ENCODE data around the gene GOLM1.
"Not testable (repeated sequence)": the region's sequence is repeated elsewhere in the genome, so short reads cannot be mapped to it uniquely, and the experiment has no call there.

GOLM1 gene, protein sequence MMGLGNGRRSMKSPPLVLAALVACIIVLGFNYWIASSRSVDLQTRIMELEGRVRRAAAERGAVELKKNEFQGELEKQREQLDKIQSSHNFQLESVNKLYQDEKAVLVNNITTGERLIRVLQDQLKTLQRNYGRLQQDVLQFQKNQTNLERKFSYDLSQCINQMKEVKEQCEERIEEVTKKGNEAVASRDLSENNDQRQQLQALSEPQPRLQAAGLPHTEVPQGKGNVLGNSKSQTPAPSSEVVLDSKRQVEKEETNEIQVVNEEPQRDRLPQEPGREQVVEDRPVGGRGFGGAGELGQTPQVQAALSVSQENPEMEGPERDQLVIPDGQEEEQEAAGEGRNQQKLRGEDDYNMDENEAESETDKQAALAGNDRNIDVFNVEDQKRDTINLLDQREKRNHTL

DNA sequence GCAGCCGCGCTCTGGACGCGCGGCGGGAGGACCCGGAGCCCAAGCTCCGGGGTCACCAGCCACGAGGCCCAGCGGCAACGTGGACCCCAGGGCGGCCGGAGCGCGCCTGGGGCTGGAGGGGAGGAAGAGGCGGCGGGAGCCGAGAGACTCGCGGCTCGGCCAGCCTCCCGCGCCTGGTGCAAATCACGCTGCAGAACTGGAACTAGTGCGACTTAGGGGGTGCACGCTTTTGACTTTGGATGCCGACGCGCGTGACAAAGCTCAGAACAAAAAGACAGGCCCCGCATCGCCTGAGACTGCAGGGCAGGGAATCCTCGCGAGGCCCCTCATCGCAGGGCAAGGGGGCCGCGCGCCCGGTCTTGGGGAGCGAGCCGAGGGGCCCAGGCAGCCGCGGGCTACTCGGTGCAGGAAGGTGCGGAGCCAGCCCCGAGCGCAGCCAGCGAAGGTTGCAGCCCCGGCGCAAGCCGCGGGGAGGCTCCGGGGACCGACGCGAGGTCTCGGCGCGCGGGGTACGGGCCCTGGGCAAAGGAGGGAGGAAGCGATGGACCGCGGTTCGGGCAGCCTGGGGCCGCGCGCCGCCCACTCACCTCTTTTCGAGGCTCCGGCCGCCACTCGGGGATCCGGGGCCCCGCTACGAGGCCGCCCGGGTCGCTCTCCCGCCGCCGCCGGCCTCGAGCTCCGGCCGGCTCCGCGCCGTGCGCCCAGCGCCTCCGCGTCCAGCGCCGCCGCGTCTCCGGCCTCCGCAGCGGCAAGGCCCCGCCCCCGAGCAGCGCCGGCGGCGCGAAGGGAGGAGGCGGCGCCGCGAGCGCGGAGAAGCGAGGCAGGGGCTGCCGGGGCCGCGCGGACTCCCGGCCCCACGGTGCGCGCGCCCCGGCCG lies at the start of gene GOLM1:
TSS of gene GOLM1 (minus strand) at position 735 of the 877 bp plus-strand sequence. CDS start 20,238 bp downstream, outside the sequence.
- DNase-seq = peak; percentile 59

DNA sequence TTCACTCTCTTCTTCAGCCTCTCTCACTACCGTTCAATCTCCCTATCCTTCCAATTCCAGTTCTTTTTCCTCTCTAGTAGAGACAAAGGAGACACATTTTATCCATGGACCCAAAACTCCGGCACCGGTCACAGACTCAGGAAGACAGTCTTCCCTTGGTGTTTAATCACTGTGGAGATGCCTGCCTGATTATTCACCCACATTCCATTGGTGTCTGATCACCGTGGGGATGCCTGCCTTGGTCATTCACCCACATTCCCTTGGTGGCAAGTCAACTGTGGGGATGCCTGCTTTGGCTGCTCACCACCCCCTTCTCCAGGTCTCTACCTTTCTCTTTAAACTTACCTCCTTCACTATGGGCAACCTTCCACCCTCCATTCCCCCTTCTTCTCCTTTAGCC lies 47.3 kb upstream of the GOLM1 start:
- DNase-seq = not testable (repeated sequence)

DNA sequence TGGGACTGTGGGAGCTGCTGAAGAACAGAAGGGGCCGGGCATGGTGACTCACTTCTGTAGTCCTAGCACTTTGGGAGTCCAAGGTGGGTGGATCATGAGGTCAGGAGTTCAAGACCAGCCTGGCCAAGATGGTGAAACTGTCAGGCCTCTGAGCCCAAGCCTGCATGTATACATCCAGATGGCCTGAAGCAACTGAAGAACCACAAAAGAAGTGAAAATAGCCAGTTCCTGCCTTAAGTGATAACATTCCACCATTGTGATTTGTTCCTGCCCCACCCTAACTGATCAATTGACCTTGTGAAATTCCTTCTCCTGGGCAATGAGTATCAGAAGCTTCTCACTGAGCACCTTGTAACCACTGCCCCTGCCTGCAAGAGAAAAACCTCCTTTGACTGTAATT lies 46.6 kb upstream of the GOLM1 start:
- not testable (repeated sequence) for DNase-seq

DNA sequence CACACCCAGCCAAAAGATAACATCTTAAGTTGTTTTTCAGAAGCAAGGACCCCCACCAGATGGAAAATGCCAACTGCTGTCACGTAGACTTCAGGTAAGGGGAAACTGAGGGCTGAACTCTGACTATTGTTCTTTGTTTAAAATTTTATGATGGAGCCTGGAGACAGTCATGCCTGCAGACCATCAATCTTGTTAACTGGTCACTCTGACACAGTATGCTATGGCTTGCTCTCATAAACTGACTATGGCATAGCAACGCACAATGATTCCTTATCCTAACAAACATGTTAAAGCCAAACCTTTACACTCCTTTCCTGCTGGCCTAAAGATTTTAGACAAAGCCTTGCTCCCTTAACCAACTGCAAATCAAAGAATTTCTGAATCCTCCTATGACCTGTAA lies 43.6 kb upstream of the GOLM1 start:
- DNase-seq = no peak

DNA sequence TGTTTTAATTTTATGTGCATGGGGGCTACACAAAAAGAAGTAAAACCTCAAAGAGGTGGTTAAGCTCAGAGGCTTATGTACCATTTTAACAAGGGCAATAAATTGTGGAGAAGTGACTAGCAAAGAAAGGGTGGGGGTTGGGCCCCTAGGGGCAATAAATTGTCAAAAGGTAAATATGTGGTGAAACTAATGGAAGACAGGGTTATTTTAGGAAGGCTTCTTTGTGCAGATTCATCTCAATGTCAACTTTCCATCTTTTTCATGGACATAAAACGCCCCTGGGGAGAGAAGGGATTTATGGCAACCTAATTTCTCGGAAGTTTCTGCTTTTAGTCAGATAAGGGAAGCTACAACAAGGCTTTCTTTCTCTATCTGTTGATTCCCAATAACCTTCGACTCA lies 42.5 kb upstream of the GOLM1 start:
- DNase-seq = no peak

- no peak for DNase-seq
These were observed 36.0 kb upstream of the GOLM1 start for GRCh38 chr9:86135371-86135770.

GRCh38 chr9:86134361-86134760 lies 35.0 kb upstream of the GOLM1 start:
- DNase-seq = no peak

- no peak for DNase-seq
These were observed 29.0 kb upstream of the GOLM1 start for GRCh38 chr9:86128235-86128822.

- peak; percentile 38 for DNase-seq
These were observed 27.9 kb upstream of the GOLM1 start for GRCh38 chr9:86126998-86127972.

GRCh38 chr9:86122311-86122710 lies 23.0 kb upstream of the GOLM1 start:
- no peak for DNase-seq

- no peak for DNase-seq
These were observed 20.1 kb upstream of the GOLM1 start for GRCh38 chr9:86119457-86119856.

GRCh38 chr9:86116425-86116824 lies 17.1 kb upstream of the GOLM1 start:
- no peak for DNase-seq

DNA sequence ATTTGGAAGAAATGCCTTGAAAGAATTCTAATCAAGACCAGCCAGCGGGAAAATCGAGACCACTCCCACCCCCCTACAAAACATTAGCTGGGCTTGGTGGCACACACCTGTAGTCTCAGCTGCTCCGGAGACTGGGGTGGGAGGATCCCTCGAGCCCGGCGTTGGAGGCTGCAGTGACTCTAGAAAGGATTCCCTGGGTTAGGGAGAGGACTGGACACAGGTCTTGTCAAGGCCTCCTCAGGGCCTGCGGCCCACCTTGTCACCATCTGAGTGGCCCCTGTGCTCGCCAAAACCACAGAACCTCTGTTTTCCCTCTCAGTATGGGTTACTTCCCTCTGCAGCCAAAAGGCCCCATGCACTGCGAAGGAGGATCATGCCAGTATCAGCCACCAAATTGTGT lies 16.5 kb upstream of the GOLM1 start:
- no peak for DNase-seq

DNA sequence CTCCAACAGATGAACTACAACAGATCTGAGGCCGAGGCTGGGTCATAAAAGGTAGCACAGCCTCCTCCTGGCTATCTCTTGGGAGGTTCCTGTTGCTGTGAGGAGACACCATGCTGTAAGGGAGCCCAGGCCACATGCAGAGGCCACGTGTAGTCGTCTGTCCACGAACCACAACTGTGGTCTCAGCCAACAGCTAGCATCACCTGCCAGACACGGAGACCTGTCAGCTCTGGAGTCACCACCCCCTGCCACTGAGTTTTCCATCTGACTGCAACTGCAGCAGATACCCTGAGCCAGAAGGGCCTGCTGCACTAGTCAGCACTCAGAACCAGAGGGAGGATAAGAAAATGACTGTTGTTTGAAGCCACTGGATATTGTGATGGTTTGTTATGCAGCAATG lies 12.7 kb upstream of the GOLM1 start:
- DNase-seq = no peak

DNA sequence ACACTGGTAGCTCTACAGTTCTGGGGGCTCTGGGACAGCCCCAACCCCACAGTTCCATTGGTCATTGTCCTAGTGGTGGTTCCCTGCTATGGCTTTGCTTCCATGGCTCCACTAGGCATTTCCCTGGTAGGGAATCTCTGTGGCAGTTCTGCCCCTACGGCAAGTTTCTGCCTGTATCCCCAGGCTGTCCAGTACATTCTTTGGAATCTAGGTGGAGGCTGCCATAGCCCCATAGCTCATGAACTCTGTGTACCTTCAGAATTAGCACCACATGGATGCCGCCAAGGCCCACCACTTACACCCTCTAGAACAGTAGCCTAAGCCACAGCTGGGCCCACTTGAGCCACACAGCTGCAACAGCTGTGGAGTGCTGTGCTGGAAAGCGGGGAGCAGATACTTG lies 3.3 kb upstream of the GOLM1 start:
- no peak for DNase-seq

- DNase-seq = peak; percentile 59
These were observed 475 bp upstream of the GOLM1 start for GRCh38 chr9:86099701-86100364.

DNA sequence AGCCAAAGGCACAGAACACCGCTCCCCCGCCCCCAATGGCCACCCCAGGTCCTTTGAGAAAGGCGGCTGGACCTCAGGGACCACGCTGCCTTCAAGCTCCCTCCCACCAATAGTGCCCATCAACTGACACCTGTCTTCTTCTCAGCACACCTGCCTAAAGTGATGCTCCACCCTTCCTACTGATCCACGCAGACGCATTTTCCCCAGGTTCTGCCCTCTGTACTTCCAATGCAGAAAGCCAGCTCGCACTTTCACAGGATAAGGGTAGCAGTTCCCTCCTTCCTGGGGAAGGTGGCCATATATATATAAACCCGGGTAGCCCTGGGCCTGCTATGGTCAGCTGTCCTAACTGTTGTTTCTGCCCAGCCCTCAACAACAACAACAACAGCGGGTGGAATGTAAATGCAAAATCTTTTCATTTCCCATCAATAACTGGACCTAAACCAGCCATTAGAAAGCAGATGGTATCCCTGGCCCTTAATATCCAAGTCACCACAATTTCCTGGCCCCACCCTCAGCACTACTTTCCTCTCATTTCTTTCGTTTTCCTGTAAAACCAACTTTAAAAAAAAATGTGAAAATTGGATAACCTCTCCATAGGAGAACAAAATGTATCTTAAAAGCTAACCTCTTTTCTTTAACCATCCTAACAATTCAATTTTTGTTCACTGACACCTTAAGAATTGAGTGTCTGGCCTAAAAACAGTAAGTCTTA lies 1.7 kb downstream of the GOLM1 start:
- DNase-seq = no peak

DNA sequence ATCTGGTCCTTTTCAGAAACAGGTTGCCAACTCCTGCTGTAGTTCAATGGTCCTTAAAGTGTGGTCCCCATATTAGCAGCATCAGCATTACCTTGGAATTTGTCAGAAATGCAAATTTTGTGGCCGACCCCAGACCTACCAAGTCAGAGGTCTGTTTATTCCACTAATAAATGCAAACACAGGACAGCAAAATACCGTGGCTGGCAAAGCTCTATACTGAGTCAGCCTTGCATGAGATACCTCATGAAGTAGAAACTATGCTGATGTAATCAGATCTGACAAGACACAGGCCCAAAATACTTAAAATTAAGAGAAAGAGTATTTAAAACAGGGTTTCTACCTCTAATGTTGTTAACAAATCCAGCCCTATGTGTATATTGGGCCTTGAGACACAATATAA lies 3.0 kb downstream of the GOLM1 start:
- no peak for DNase-seq

DNA sequence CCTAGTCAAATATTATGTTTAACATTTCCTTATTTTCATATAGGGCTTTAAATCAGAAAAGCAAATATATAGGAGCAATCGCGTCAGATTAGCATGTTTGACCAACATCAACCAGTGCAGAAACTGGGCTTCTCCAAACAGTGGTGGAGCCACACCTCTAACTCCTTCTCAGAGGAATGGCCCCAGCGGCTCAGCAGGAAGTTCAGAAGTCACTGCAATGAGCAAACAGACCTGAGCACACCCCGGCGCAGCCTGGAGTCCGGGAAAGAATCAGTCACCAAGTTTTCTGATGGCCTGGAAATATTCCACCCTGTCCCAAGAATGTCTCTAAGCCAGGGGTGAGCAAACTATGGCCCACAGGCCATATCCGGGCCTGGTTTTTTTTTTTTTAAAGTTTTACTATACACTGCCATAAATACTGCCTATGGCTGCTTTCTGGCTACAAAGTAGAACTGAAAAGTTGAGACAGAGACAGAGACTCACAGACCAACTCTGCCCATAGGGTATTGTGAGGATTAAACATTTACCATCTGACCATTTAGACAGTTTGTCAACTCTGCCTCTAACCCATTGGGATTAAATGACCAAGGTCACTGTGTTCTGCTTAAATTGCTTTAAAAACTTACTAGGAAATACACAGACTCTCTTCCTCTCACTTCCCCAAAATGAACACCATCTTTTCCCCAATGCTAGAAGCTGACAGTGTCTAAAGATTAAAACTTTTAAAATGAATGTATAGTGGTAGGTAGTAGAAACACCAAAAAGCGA lies 5.4 kb downstream of the GOLM1 start:
- peak; percentile 39 for DNase-seq

DNA sequence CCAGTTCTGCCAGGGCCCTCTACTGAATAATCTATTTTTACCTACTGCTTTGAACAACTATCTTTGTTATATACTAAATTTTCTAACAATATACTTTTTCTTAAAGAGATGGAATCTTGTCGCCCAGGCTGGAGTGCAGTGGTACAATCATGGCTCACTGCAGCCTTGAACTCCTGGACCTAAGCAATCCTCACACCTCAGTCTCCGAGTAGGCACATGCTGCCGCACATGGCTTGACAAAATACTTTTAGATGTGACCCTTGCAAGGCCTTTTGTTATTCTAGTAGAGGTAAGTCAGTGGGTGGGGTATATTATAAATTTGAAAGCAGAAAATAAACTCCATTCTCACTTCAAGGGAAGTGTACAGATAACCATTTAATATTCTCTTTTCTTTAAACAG lies 7.9 kb downstream of the GOLM1 start:
- no peak for DNase-seq
